Mononuclear cell (primary cell): ENCODE data around the gene CZIB. TPM values are rescaled to one million over a fixed set of nuclear protein-coding genes. Genes with fewer than 3 reads are reported as not detected.
"Not testable (repeated sequence)": the region's sequence is repeated elsewhere in the genome, so short reads cannot be mapped to it uniquely, and the experiment has no call there.

Source experiments
- H3K27me3 ChIP-seq: 2 replicates; pipeline ENCODE4 v1.6.0; 2011; ENCODE audit warnings: low read length, control low read depth; ENCODE audit not compliant: insufficient read depth
- H3K4me1 ChIP-seq: 2 replicates; pipeline ENCODE4 v1.5.1; 2011; ENCODE audit warnings: mild to moderate bottlenecking, low read length, control low read depth; ENCODE audit not compliant: insufficient read depth
- H3K4me3 ChIP-seq: 2 replicates; pipeline ENCODE4 v1.5.1; 2011; ENCODE audit warnings: mild to moderate bottlenecking, low read length, moderate library complexity
- H3K9me3 ChIP-seq: 2 replicates; pipeline ENCODE4 v1.5.1; 2011; ENCODE audit warnings: low read depth, mild to moderate bottlenecking, control low read depth, low read length
- total RNA-seq: library from RNA; depleted of rRNA; stranded (reverse); fragments of >200 nt; gene quantifications from one replicate; pipeline ENCODE4 v1.2.3, GENCODE V29; 2012

Gene CZIB
- total RNA-seq, 1 donor = 24.8 TPM

GRCh38 chr1:53185955-53186297 lies 34.5 kb downstream of the CZIB start:
- not testable (repeated sequence) for H3K9me3 ChIP-seq, H3K27me3 ChIP-seq, H3K4me1 ChIP-seq, H3K4me3 ChIP-seq

GRCh38 chr1:53183095-53183990 lies 37.1 kb downstream of the CZIB start:
- Histone ChIP-seq H3K4me1 (peaks cover 4% of the 10 kb centered on the region), H3K9me3 (no peaks in the 10 kb centered on the region), H3K27me3 (no peaks in the 10 kb centered on the region), H3K4me3 (no peak overlapping the region)

GRCh38 chr1:53182716-53183094 lies 37.7 kb downstream of the CZIB start:
- H3K9me3 ChIP-seq = no peaks in the 10 kb centered on the region
- no peak overlapping the region for H3K4me3 ChIP-seq
- peaks cover 4% of the 10 kb centered on the region for H3K4me1 ChIP-seq
- no peaks in the 10 kb centered on the region for H3K27me3 ChIP-seq

- Histone ChIP-seq H3K4me1 (peaks cover 4% of the 10 kb centered on the region), H3K4me3 (no peak overlapping the region), H3K9me3 (no peaks in the 10 kb centered on the region), H3K27me3 (no peaks in the 10 kb centered on the region)
Measured at GRCh38 chr1:53182111-53182593, 38.3 kb downstream of the CZIB start.

GRCh38 chr1:53180951-53181350 lies 39.5 kb downstream of the CZIB start:
- H3K4me1 ChIP-seq = peaks cover 4% of the 10 kb centered on the region
- H3K9me3 ChIP-seq = no peaks in the 10 kb centered on the region
- no peak overlapping the region for H3K4me3 ChIP-seq
- no peaks in the 10 kb centered on the region for H3K27me3 ChIP-seq

GRCh38 chr1:53180226-53180625 lies 40.2 kb downstream of the CZIB start:
- Histone ChIP-seq H3K27me3 (no peaks in the 10 kb centered on the region), H3K4me1 (peaks cover 4% of the 10 kb centered on the region), H3K4me3 (no peak overlapping the region), H3K9me3 (no peaks in the 10 kb centered on the region)

GRCh38 chr1:53176452-53177208 lies 43.8 kb downstream of the CZIB start:
- Histone ChIP-seq H3K4me1 (peaks cover 6% of the 10 kb centered on the region), H3K27me3 (no peaks in the 10 kb centered on the region), H3K9me3 (no peaks in the 10 kb centered on the region), H3K4me3 (no peak overlapping the region)

- Histone ChIP-seq H3K27me3 (no peaks in the 10 kb centered on the region), H3K9me3 (no peaks in the 10 kb centered on the region), H3K4me3 (no peak overlapping the region), H3K4me1 (peaks cover 6% of the 10 kb centered on the region)
Measured at GRCh38 chr1:53174971-53175913, 45.2 kb downstream of the CZIB start.

GRCh38 chr1:53172426-53173128 lies 47.9 kb downstream of the CZIB start:
- no peaks in the 10 kb centered on the region for H3K27me3 ChIP-seq
- no peak overlapping the region for H3K4me3 ChIP-seq
- no peaks in the 10 kb centered on the region for H3K9me3 ChIP-seq
- peaks cover 6% of the 10 kb centered on the region for H3K4me1 ChIP-seq

- H3K4me1 ChIP-seq = no peaks in the 10 kb centered on the region
- peaks cover 2% of the 10 kb centered on the region for H3K27me3 ChIP-seq
- no peak overlapping the region for H3K4me3 ChIP-seq
- H3K9me3 ChIP-seq = no peaks in the 10 kb centered on the region
Measured at GRCh38 chr1:53166912-53167311, 53.5 kb downstream of the CZIB start.

GRCh38 chr1:53166366-53166765 lies 54.1 kb downstream of the CZIB start:
- H3K27me3 ChIP-seq = peaks cover 2% of the 10 kb centered on the region
- H3K9me3 ChIP-seq = no peaks in the 10 kb centered on the region
- H3K4me1 ChIP-seq = no peaks in the 10 kb centered on the region
- H3K4me3 ChIP-seq = no peak overlapping the region

- no peaks in the 10 kb centered on the region for H3K4me1 ChIP-seq
- peaks cover 2% of the 10 kb centered on the region for H3K27me3 ChIP-seq
- no peaks in the 10 kb centered on the region for H3K9me3 ChIP-seq
- no peak overlapping the region for H3K4me3 ChIP-seq
Measured at GRCh38 chr1:53165408-53165961, 54.9 kb downstream of the CZIB start.
